ENCODE data around the gene REXO1. TPM values are rescaled to one million over a fixed set of nuclear protein-coding genes. Genes with fewer than 3 reads are reported as not detected.

Gene REXO1
- total RNA-seq, 2 experiments from 2014 or later: 46.5 to 47.5 TPM

Other genes with a start within 250 kb of the REXO1 start
- 100 to 1,000 TPM; 177 to 191 TPM for gene UQCR11, start 243.0 kb downstream of the REXO1 start, total RNA-seq
- gene TCF3, start 195.9 kb downstream of the REXO1 start, total RNA-seq: 10 to 100 TPM; 67.3 to 71.2 TPM
- not detected for gene ONECUT3, start 95.0 kb downstream of the REXO1 start, total RNA-seq
- 10 to 100 TPM; 22.5 to 23.3 TPM for gene ATP8B3, start 36.2 kb downstream of the REXO1 start, total RNA-seq
- 10 to 100 TPM; 24.6 to 25.7 TPM for gene KLF16, start 15.1 kb upstream of the REXO1 start, total RNA-seq
- 100 to 1,000 TPM; 255 to 259 TPM for gene ABHD17A, start 37.0 kb upstream of the REXO1 start, total RNA-seq
- gene ADAT3, start 56.9 kb upstream of the REXO1 start, total RNA-seq: 10 to 100 TPM; 13.3 to 15.5 TPM
- 10 to 100 TPM; 36.5 to 39.7 TPM for gene SCAMP4, start 56.9 kb upstream of the REXO1 start, total RNA-seq
- gene CSNK1G2, start 92.7 kb upstream of the REXO1 start, total RNA-seq: 100 to 1,000 TPM; 130 to 132 TPM
- 10 to 100 TPM; 55.4 to 57.1 TPM for gene BTBD2, start 167.2 kb upstream of the REXO1 start, total RNA-seq
- 100 to 1,000 TPM; 239 to 253 TPM for gene MKNK2, start 202.8 kb upstream of the REXO1 start, total RNA-seq
- gene MOB3A, start 247.8 kb upstream of the REXO1 start, total RNA-seq: 100 to 1,000 TPM; 242 to 251 TPM
- 10 to 100 TPM; 10.3 to 10.5 TPM for gene IZUMO4, start 248.4 kb upstream of the REXO1 start, total RNA-seq